GM19324 (cell line): ENCODE measurements around the gene FLT1.

Source experiments
- ATAC-seq: cut with Tn5 transposase; IDR thresholded peaks from one replicate; pipeline ENCODE4 v1.9.1; 2021; ENCODE audit warnings: mild to moderate bottlenecking, moderate library complexity; ENCODE audit not compliant: unreplicated experiment, low FRiP score

Gene FLT1

GRCh38 chr13:28434926-28435325 is 60.0 kb downstream of the FLT1 start:
- ATAC-seq = no peak

- ATAC-seq = no peak
Measured at GRCh38 chr13:28432816-28433560, 61.9 kb downstream of the FLT1 start.

- ATAC-seq = peak; percentile 92
Measured at GRCh38 chr13:28429685-28430290, 65.1 kb downstream of the FLT1 start.

- no peak for ATAC-seq
Measured at GRCh38 chr13:28429096-28429495, 65.8 kb downstream of the FLT1 start.

- no peak for ATAC-seq
Measured at GRCh38 chr13:28426381-28426780, 68.5 kb downstream of the FLT1 start.

- no peak for ATAC-seq
Measured at GRCh38 chr13:28425793-28426192, 69.1 kb downstream of the FLT1 start.

GRCh38 chr13:28424541-28424940 is 70.4 kb downstream of the FLT1 start:
- no peak for ATAC-seq

- no peak for ATAC-seq
Measured at GRCh38 chr13:28423010-28423409, 71.9 kb downstream of the FLT1 start.

- ATAC-seq = no peak
Measured at GRCh38 chr13:28421676-28422410, 73.1 kb downstream of the FLT1 start.

- no peak for ATAC-seq
Measured at GRCh38 chr13:28420704-28421103, 74.2 kb downstream of the FLT1 start.

GRCh38 chr13:28415994-28416421 is 78.9 kb downstream of the FLT1 start:
- no peak for ATAC-seq

- no peak for ATAC-seq
Measured at GRCh38 chr13:28413999-28414398, 80.9 kb downstream of the FLT1 start.

GRCh38 chr13:28412981-28413380 is 81.9 kb downstream of the FLT1 start:
- ATAC-seq = no peak

GRCh38 chr13:28411831-28412353 is 83.0 kb downstream of the FLT1 start:
- no peak for ATAC-seq

- no peak for ATAC-seq
Measured at GRCh38 chr13:28410096-28410495, 84.8 kb downstream of the FLT1 start.

- ATAC-seq = no peak
Measured at GRCh38 chr13:28409648-28410047, 85.3 kb downstream of the FLT1 start.

- no peak for ATAC-seq
Measured at GRCh38 chr13:28408863-28409262, 86.1 kb downstream of the FLT1 start.

- ATAC-seq = no peak
Measured at GRCh38 chr13:28408235-28408848, 86.6 kb downstream of the FLT1 start.

- ATAC-seq = no peak
Measured at GRCh38 chr13:28406733-28407266, 88.1 kb downstream of the FLT1 start.

- no peak for ATAC-seq
Measured at GRCh38 chr13:28402057-28402381, 92.9 kb downstream of the FLT1 start.
